Duodenal mucosa (tissue), 2 donors: Measurements from ENCODE around the gene EDIL3.

Experiments
- H3K27ac ChIP-seq: one replicate; pipeline ENCODE4 v1.7.0; 2013; ENCODE audit warnings: low read depth, low read length
- H3K27me3 ChIP-seq, 2 donors: one replicate each; pipeline ENCODE4 v1.7.0; 2013; ENCODE audit warnings: low read length in 2 of 2, control low read depth in 1 of 2; ENCODE audit not compliant: insufficient read depth in 2 of 2, control insufficient read depth in 1 of 2
- H3K36me3 ChIP-seq, 2 donors: one replicate each; pipeline ENCODE4 v1.7.0; 2013; ENCODE audit warnings: low read length in 2 of 2, control low read depth in 1 of 2; ENCODE audit not compliant: insufficient read depth in 2 of 2, control insufficient read depth in 1 of 2
- H3K4me1 ChIP-seq, 2 donors: one replicate each; pipeline ENCODE4 v1.7.0; 2013; ENCODE audit warnings: low read length in 2 of 2, control low read depth in 1 of 2; ENCODE audit not compliant: insufficient read depth in 2 of 2, control insufficient read depth in 1 of 2
- H3K4me3 ChIP-seq, 2 donors: one replicate each; pipeline ENCODE4 v1.7.0; 2013; ENCODE audit warnings: low read length in 2 of 2, low read depth in 1 of 2
- H3K9ac ChIP-seq, 2 donors: one replicate each; pipeline ENCODE4 v1.7.0; 2013; ENCODE audit warnings: low read length in 2 of 2, low read depth in 1 of 2
- H3K9me3 ChIP-seq, 2 donors: one replicate each; pipeline ENCODE4 v1.7.0; 2013; ENCODE audit warnings: low read length in 2 of 2, control low read depth in 1 of 2; ENCODE audit not compliant: control insufficient read depth in 1 of 2

EDIL3 gene

DNA sequence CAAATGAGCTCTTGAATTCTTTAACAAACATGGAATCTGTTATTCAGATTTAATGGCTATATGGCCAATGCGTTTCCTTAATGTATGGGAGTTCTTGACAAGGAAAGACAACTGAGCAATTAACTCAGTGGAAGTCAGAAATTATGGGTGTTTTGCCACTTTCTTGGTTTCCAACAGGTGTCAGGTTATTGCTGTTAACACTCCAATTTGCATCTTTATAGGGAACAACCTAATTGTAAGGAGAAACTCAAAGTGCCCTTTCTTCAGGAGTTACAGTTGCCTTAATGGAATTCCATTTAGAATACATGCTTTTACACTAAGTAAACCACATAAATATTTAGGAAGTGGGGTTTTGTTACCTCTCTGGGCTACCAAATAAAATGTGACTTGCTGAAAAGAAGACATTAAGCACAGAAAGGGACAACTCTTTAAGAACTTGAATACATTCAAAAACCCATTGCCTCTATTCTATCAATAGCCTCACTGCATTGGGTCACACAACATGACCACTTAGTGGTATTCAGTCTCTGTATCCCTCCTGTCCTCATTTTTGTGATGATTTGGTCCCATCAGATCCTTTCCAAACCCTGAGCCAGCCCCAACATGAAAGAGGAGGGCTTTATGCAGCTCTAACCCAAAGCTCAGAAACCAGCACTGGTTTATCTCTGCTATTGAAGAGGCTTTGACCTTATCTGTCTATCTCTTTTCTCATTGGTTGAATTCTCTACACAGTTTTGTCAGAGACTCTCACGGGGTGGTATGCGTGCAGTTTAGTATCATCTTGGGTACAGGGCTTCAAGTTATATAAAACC, 118.7 kb downstream of the EDIL3 start:
- no peaks in the 10 kb centered on the region for H3K36me3 ChIP-seq
- no peak overlapping the region for H3K4me3 ChIP-seq
- no peak overlapping the region for H3K9ac ChIP-seq
- no peaks in the 10 kb centered on the region for H3K4me1 ChIP-seq
- H3K9me3 ChIP-seq = no peaks in the 10 kb centered on the region
- H3K27me3 ChIP-seq = no peaks in the 10 kb centered on the region
- no peak overlapping the region for H3K27ac ChIP-seq

DNA sequence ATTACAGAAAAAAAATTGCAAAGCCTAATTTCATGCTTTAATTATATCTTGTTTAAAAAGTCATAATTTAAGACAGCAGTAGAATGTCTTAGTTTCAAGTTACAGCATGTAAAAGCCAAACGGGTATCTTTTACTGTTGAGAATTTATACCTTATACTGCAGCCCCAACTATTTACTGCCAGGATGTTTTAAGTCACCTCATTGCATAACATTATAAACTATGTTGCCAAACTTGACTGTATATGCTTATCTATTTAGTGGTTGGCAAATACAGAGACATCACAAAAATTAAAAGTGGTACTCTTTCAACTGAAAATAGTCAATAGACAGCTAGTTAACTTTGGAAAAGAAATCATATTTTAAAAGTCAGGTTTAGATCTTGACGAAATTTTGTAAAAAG, 119.5 kb downstream of the EDIL3 start:
- Histone ChIP-seq H3K9ac (no peak overlapping the region), H3K27me3 (no peaks in the 10 kb centered on the region), H3K4me1 (no peaks in the 10 kb centered on the region), H3K4me3 (no peak overlapping the region), H3K9me3 (no peaks in the 10 kb centered on the region), H3K27ac (no peak overlapping the region), H3K36me3 (no peaks in the 10 kb centered on the region)

DNA sequence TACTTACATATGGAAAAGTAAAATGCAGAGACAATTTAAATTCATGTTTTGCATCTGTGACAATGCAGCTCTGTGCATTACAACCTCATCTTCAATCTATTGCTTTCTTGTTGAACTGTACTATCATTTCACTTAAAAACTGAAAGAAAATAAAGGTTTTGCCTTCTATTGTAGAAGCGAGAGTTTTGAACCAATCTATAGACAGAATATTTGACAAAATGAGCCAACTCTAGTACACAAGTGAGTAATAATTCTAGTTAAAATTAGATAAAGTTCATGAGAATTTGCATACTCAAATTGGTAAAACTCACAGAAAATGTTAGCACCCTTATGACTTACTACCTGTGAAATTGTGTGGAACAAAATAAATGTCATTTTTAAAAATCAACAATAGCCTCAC, 123.7 kb downstream of the EDIL3 start:
- H3K27me3 ChIP-seq = no peaks in the 10 kb centered on the region
- no peaks in the 10 kb centered on the region for H3K36me3 ChIP-seq
- no peaks in the 10 kb centered on the region for H3K4me1 ChIP-seq
- H3K9me3 ChIP-seq = no peaks in the 10 kb centered on the region
- H3K4me3 ChIP-seq = no peak overlapping the region
- H3K27ac ChIP-seq = no peak overlapping the region
- H3K9ac ChIP-seq = no peak overlapping the region

- no peaks in the 10 kb centered on the region for H3K36me3 ChIP-seq
- no peaks in the 10 kb centered on the region for H3K4me1 ChIP-seq
- H3K4me3 ChIP-seq = no peak overlapping the region
- H3K9ac ChIP-seq = no peak overlapping the region
- H3K27me3 ChIP-seq = no peaks in the 10 kb centered on the region
- no peaks in the 10 kb centered on the region for H3K9me3 ChIP-seq
- H3K27ac ChIP-seq = no peak overlapping the region
Measured at GRCh38 chr5:84260140-84260539, 124.5 kb downstream of the EDIL3 start.

DNA sequence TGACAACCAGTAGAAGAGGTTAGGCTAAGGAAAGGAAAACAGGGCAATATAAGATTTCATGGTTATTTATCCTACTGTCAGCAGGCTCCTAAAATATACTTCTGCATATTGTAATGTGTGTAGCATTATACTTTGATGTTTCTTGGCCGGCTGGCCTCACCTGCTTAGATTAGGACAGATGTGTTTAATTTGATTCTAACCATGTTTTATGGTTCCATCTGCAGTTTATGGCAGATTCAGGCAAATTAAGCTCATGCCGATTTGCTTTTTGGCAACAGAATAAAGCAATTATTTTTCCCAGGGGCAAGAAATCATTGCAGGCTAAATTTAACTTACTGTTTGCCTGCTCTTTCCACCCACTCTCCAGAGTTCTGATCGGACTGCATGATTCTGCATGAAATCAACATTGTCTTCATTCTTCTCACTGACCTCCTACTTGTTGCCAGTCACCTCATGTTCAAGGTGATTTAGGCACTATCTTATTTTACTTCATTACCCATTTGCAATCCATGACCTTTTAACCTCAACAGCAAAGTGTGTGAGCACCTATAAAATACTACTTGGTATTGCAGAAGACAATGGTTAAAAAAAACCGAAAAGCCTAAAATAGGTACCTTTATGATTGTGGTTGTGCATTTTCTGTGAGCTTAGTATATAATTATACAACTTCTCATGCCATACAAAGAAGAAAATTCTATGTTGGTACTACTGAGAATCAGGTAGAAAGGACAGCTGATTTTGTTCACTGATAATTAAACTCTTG, 125.2 kb downstream of the EDIL3 start:
- Histone ChIP-seq H3K9ac (no peak overlapping the region), H3K9me3 (no peaks in the 10 kb centered on the region), H3K27ac (no peak overlapping the region), H3K4me3 (no peak overlapping the region), H3K27me3 (no peaks in the 10 kb centered on the region), H3K36me3 (no peaks in the 10 kb centered on the region), H3K4me1 (no peaks in the 10 kb centered on the region)

DNA sequence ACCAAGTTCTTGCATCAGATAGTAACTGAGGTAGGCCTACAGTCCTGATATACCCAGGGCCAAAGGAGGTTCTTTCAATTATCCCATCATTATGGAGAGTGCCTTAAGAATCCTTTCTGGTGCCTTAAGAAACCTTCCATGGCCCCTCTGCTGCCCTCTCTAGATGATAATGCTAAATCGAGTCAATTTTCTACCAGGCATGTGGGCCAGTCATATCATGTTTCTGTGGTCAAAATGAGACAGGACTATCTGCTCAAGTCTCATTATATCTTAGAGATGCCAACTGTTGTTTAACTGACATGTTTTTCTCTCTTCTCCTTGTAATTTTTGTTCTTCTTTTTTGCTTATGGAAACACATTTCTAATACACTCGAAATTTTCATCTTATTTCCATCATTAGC, 127.6 kb downstream of the EDIL3 start:
- H3K4me3 ChIP-seq = no peak overlapping the region
- no peak overlapping the region for H3K27ac ChIP-seq
- H3K36me3 ChIP-seq = no peaks in the 10 kb centered on the region
- H3K4me1 ChIP-seq = no peaks in the 10 kb centered on the region
- H3K9me3 ChIP-seq = no peaks in the 10 kb centered on the region
- no peaks in the 10 kb centered on the region for H3K27me3 ChIP-seq
- no peak overlapping the region for H3K9ac ChIP-seq

- Histone ChIP-seq H3K4me1 (no peaks in the 10 kb centered on the region), H3K9me3 (no peaks in the 10 kb centered on the region), H3K9ac (no peak overlapping the region), H3K36me3 (no peaks in the 10 kb centered on the region), H3K27me3 (no peaks in the 10 kb centered on the region), H3K27ac (no peak overlapping the region), H3K4me3 (no peak overlapping the region)
Measured at GRCh38 chr5:84255315-84255714, 129.4 kb downstream of the EDIL3 start.

DNA sequence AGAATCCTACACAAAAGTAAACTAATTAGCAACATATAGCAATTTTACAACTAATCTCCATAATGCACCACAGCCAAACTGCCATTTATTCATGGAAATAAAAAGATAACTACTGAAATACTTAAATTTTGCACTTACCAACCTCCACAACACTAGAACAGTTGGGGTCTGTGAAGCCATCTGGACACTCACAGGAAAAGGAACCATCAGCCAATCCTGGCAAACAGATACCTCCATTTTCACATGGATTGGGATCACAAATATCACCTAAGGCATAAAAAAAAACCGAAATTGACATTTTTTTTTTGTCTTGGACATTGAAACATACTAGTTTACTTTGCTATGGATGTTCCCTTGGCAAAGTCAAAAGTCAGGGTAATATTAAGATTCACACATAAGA, 130.7 kb downstream of the EDIL3 start:
- no peak overlapping the region for H3K4me3 ChIP-seq
- H3K27ac ChIP-seq = no peak overlapping the region
- no peaks in the 10 kb centered on the region for H3K4me1 ChIP-seq
- no peaks in the 10 kb centered on the region for H3K27me3 ChIP-seq
- H3K9me3 ChIP-seq = no peaks in the 10 kb centered on the region
- H3K36me3 ChIP-seq = no peaks in the 10 kb centered on the region
- no peak overlapping the region for H3K9ac ChIP-seq

GRCh38 chr5:84251503-84251902, 133.2 kb downstream of the EDIL3 start:
- no peak overlapping the region for H3K27ac ChIP-seq
- no peaks in the 10 kb centered on the region for H3K36me3 ChIP-seq
- H3K27me3 ChIP-seq = no peaks in the 10 kb centered on the region

DNA sequence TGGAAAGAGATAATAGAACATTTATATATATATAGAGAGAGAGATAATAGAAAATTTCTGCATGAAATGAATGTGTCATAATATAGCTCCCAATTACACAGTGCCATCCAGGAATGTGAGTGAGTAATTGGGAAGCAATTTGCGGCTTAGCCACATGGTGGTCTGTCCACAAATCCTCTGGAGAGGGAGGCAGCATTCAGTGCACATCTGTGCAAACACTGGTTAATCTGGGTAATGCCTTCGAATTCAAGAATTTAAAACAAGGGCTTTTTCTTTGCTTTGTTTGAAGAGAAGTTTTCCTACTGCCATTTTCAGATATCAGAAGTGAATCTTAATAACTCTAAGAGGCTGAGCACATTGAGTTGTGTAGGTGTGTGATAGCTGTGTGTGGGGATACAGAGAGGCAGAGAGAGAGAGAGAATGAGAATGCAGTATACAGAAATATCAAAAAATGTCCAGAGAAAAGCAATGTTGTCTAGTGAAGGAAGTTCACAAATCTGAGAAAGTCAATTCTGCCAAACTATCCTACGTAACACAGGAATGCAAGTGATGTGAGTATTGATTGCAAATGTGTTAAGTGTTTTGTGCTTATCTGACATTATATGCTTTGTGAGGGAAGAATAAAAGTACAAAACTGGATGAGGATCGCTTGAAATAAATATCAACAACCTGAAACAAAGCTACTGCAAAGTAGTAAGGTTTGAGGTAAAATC, 134.6 kb downstream of the EDIL3 start:
- no peak overlapping the region for H3K4me3 ChIP-seq
- no peaks in the 10 kb centered on the region for H3K36me3 ChIP-seq
- no peaks in the 10 kb centered on the region for H3K9me3 ChIP-seq
- H3K4me1 ChIP-seq = no peaks in the 10 kb centered on the region
- H3K27me3 ChIP-seq = no peaks in the 10 kb centered on the region
- no peak overlapping the region for H3K9ac ChIP-seq
- no peak overlapping the region for H3K27ac ChIP-seq

More at GRCh38 chr5:84251503-84251902, 133.2 kb downstream of the EDIL3 start:
- H3K9ac ChIP-seq = no peak overlapping the region
- H3K9me3 ChIP-seq = no peaks in the 10 kb centered on the region
- H3K4me3 ChIP-seq = no peak overlapping the region
- no peaks in the 10 kb centered on the region for H3K4me1 ChIP-seq
